Duodenal mucosa (tissue), 2 donors: ENCODE measurements around the gene SLC23A3.

Experiments used
- H3K27ac ChIP-seq: one replicate; pipeline ENCODE4 v1.7.0; 2013; ENCODE audit warnings: low read depth, low read length
- H3K27me3 ChIP-seq, 2 donors: one replicate each; pipeline ENCODE4 v1.7.0; 2013; ENCODE audit warnings: low read length in 2 of 2, control low read depth in 1 of 2; ENCODE audit not compliant: insufficient read depth in 2 of 2, control insufficient read depth in 1 of 2
- H3K36me3 ChIP-seq, 2 donors: one replicate each; pipeline ENCODE4 v1.7.0; 2013; ENCODE audit warnings: low read length in 2 of 2, control low read depth in 1 of 2; ENCODE audit not compliant: insufficient read depth in 2 of 2, control insufficient read depth in 1 of 2
- H3K4me1 ChIP-seq, 2 donors: one replicate each; pipeline ENCODE4 v1.7.0; 2013; ENCODE audit warnings: low read length in 2 of 2, control low read depth in 1 of 2; ENCODE audit not compliant: insufficient read depth in 2 of 2, control insufficient read depth in 1 of 2
- H3K4me3 ChIP-seq, 2 donors: one replicate each; pipeline ENCODE4 v1.7.0; 2013; ENCODE audit warnings: low read length in 2 of 2, low read depth in 1 of 2
- H3K9ac ChIP-seq, 2 donors: one replicate each; pipeline ENCODE4 v1.7.0; 2013; ENCODE audit warnings: low read length in 2 of 2, low read depth in 1 of 2
- H3K9me3 ChIP-seq, 2 donors: one replicate each; pipeline ENCODE4 v1.7.0; 2013; ENCODE audit warnings: low read length in 2 of 2, control low read depth in 1 of 2; ENCODE audit not compliant: control insufficient read depth in 1 of 2

The SLC23A3 gene

GRCh38 chr2:219116776-219117646 lies 52.8 kb downstream of the SLC23A3 start:
- Histone ChIP-seq H3K4me3 (no peak overlapping the region), H3K4me1 (peaks cover 33 to 37% of the 10 kb centered on the region in 2 donors), H3K9me3 (no peaks in the 10 kb centered on the region), H3K27me3 (no peaks in the 10 kb centered on the region), H3K27ac (no peak overlapping the region), H3K9ac (peak overlapping the region in 1 of 2 donors; percentile 7), H3K36me3 (no peaks in the 10 kb centered on the region)

- H3K9me3 ChIP-seq, result no peaks in the 10 kb centered on the region
- no peaks in the 10 kb centered on the region for H3K27me3 ChIP-seq
- no peak overlapping the region for H3K27ac ChIP-seq
- no peak overlapping the region for H3K9ac ChIP-seq
- H3K4me1 ChIP-seq, result peaks cover 57 to 59% of the 10 kb centered on the region in 2 donors
- H3K36me3 ChIP-seq, result no peaks in the 10 kb centered on the region
- H3K4me3 ChIP-seq, result no peak overlapping the region
Measured at GRCh38 chr2:219112651-219113338, 57.0 kb downstream of the SLC23A3 start.

GRCh38 chr2:219112062-219112406 lies 57.8 kb downstream of the SLC23A3 start:
- H3K27me3 ChIP-seq, result no peaks in the 10 kb centered on the region
- peaks cover 52 to 53% of the 10 kb centered on the region in 2 donors for H3K4me1 ChIP-seq
- H3K27ac ChIP-seq, result no peak overlapping the region
- H3K9ac ChIP-seq, result no peak overlapping the region
- no peaks in the 10 kb centered on the region for H3K9me3 ChIP-seq
- H3K4me3 ChIP-seq, result no peak overlapping the region
- no peaks in the 10 kb centered on the region for H3K36me3 ChIP-seq
